Naive thymus-derived CD8-positive, alpha-beta T cell (primary cell): Measurements from ENCODE around the gene TEX54. TPM values are rescaled to one million over a fixed set of nuclear protein-coding genes. Genes with fewer than 3 reads are reported as not detected.
"Not testable (repeated sequence)": the region's sequence is repeated elsewhere in the genome, so short reads cannot be mapped to it uniquely, and the experiment has no call there.

Experiments used
- ATAC-seq, 2 donors: fragments of 150-1000 bp; cut with Tn5 transposase in 1 of 2; sonication (Bioruptor Pico), chemical (Tn5 transposase) in 1 of 2; 1 replicate in 1 of 2; 2 replicates in 1 of 2; pipeline ENCODE4 v1.10.0; 2021; ENCODE audit warnings: mild to moderate bottlenecking in 2 of 2, moderate library complexity in 2 of 2
- POLR2A ChIA-PET: fragments of 350-600 bp; sonication (Branson Sonifier 250); formaldehyde crosslinking; loops from one replicate; lab custom pipeline; 2021; ENCODE audit warnings: antibody characterized with exemption; lab: Charles Lee
- DNase-seq, 10 donors: peaks; one replicate each; pipeline versions ENCODE4 v3.0.0 to v3.0.0-alpha.2; 2020 to 2022
- H3K27ac Mint-ChIP-seq, 10 donors: one replicate each; pipeline ENCODE4 v1.8.0; 2020 to 2022; ENCODE audit warnings: mild to moderate bottlenecking in 10 of 10, mixed read lengths in 10 of 10, moderate library complexity in 4 of 10, inconsistent platforms in 1 of 10
- H3K27me3 Mint-ChIP-seq, 5 donors: one replicate each; pipeline ENCODE4 v1.8.0; 2021 to 2022; ENCODE audit warnings: mixed read lengths in 5 of 5
- H3K36me3 Mint-ChIP-seq, 3 donors: one replicate each; pipeline ENCODE4 v1.8.0; 2020 to 2022; ENCODE audit warnings: mixed read lengths in 3 of 3, mild to moderate bottlenecking in 2 of 3, inconsistent platforms in 1 of 3
- H3K4me1 Mint-ChIP-seq, 4 donors: one replicate each; pipeline ENCODE4 v1.8.0; 2021 to 2022; ENCODE audit warnings: mixed read lengths in 4 of 4
- H3K4me3 Mint-ChIP-seq, 10 donors: one replicate each; pipeline ENCODE4 v1.8.0; 2020 to 2022; ENCODE audit warnings: mild to moderate bottlenecking in 10 of 10, mixed read lengths in 10 of 10, moderate library complexity in 6 of 10, inconsistent platforms in 1 of 10
- H3K9me3 Mint-ChIP-seq, 9 donors: one replicate each; pipeline ENCODE4 v1.8.0; 2020 to 2022; ENCODE audit warnings: mixed read lengths in 9 of 9, mild to moderate bottlenecking in 3 of 9, inconsistent platforms in 1 of 9, moderate library complexity in 1 of 9
- polyA plus RNA-seq, 3 donors: library from polyadenylated mRNA; unstranded; fragments of 300-500 nt; fragmentation: Illumina TruSeq; gene quantifications; one replicate each; pipeline ENCODE4 v1.2.3, GENCODE V29; 2021
- total RNA-seq, 8 experiments: library from RNA in 2 of 8; stranded (reverse) in 2 of 8; gene quantifications; one replicate each; pipeline ENCODE4 v1.2.3 and lab custom pipeline; 2021 to 2026

TEX54 gene
- total and polyA plus RNA-seq, 5 experiments from 2014 or later: 0.88 to 2.2 (median 1.6) TPM

DNA sequence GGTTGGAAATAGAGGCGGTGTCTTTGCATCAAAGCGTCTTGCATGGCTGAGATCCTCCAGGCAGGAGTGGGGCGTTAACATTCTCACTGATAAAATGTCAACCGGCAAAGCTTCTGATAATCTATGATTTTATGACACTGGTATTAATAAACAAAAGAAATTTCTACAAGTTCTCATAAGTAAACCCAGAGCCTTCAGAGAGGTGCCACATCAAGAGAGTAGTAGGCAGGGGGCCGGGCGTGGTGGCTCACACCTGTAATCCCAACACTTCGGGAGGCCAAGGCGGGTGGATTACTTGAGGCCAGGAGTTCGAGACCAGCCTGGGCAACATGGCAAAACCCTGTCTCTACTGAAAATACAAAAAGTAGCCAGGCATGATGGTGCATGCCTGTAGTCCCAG, 10.2 kb upstream of the TEX54 start:
- not testable (repeated sequence) for H3K9me3 Mint-ChIP-seq, H3K27me3 Mint-ChIP-seq, H3K27ac Mint-ChIP-seq, DNase-seq, H3K4me3 Mint-ChIP-seq, ATAC-seq, H3K36me3 Mint-ChIP-seq
- POLR2A ChIA-PET: interaction anchor here (0.7 to 10.0 kb wide), 18 partner anchors 10 to 1373 kb away, joined by 3 to 479 read pairs (median 8); partner anchors contain the start of genes BSCL2, C11orf98, CSKMT and GNG3
- peaks cover 9 to 23% (median 19%) of the 10 kb centered on the region in 4 donors for H3K4me1 Mint-ChIP-seq

DNA sequence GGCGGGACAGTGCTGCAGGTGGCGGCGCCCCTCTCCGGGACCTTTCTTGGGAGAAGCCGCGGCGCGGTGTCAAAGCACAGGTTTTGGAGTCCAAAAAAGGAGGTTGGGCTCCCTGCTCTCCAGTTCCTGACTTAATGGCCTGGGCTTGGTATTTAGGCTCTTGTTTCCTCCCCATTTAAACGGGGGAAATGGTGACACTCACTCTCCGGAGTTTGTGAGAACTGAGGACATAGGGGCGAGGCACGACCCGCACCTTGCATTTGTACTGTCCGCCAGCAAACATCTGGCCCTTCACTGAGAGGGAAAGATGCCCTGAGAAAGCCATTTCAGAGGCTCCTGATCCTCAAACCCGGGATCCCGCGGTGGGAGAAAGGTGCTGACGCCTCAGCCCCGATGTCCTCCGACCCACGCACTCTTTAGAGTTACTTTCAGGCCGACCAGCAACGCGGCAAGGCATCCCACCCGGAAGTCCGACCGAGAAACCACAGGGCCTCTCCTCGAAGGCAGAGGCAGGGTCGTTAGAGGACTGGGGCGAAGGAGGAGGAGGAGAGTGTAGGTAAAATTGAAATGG, 9.6 kb upstream of the TEX54 start:
- POLR2A ChIA-PET: interaction anchor here (0.7 to 10.0 kb wide), 34 partner anchors 10 to 1476 kb away, joined by 3 to 479 read pairs (median 8); partner anchors contain the start of genes BSCL2, C11orf98, CPSF7 and CSKMT
- ATAC-seq (peak in 1 of 2 donors; percentile 2), DNase-seq (peak in 6 of 10 donors; percentile 20 to 50 (median 35))
- Mint-ChIP-seq H3K4me1 (peaks cover 14 to 28% (median 23%) of the 10 kb centered on the region in 4 donors), H3K9me3 (no peaks in the 10 kb centered on the region), H3K27me3 (no peaks in the 10 kb centered on the region), H3K4me3 (no peak overlapping the region), H3K36me3 (peaks cover 0 to 8% (median 3%) of the 10 kb centered on the region in 3 donors), H3K27ac (no peak overlapping the region)

DNA sequence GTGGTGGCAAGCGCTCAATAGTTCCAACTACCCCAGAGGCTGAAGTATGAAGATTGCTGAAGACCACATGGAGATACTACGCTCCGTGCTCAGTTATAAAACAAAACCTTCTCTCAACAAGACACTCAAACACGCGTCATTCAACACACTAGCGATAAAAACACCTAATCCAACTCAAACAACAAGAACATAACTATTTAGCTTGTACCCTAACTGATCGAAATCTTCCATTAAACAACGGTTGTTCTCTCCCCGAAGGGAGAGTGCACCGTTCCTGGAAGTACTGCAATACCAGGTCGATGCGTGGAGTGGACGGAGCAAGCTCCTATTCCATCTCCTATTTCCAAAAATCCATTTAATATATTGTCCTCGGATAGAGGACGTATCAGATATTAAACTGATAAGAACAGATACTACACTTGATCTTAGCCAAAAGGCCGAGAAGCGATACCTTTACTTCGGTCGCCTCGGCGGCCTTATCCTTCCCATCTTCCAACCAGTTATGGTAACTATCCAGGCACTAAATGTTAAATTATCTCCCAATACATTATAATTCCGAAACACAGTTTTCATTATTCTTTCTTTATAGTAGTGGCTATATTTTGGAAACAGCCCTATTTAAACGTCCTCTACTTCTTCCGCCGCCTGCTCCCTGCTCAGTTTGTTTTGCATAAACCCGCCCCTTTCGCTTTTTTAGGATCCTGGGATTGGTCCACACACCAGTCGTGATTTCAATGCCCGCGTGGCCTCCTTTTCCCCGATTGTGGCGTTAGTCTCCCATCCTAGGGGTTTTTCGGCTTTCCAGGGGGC, 8.9 kb upstream of the TEX54 start:
- Mint-ChIP-seq H3K4me3 (no peak overlapping the region), H3K27me3 (no peaks in the 10 kb centered on the region)

DNA sequence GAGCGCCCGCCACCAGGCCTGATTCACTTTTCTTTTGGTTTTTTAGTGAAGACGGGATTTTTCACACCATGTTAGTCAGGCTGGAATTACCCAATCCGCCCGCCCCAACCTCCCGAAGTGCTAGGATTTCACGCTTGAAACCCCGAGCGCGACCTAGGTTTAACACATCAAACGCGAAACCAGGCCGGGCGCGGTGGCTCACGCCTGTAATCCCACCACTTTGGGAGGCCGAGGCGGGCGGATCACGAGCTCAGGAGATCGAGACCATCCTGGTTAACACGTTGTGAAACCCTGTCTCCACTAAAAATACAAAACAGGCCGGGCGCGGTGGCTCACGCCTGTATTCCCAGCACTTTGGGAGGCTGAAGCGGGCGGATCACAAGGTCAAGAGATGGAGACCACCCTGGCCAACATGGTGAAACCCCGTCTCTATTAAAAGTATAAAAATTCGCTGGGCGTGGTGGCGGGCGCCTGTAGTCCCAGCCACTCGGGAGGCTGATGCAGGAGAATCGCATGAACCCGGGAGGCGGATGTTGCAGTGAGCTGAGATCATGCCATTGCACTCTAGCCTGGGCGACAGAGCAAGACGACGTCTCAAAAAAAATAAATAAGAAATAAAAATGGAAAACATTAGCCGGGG, 8.2 kb upstream of the TEX54 start:
- Mint-ChIP-seq H3K4me1 (peaks cover 15 to 33% (median 27%) of the 10 kb centered on the region in 4 donors), H3K36me3 (peaks cover 0 to 19% (median 3%) of the 10 kb centered on the region in 3 donors)
- not testable (repeated sequence) for H3K27ac Mint-ChIP-seq, H3K9me3 Mint-ChIP-seq, H3K27me3 Mint-ChIP-seq, H3K4me3 Mint-ChIP-seq
- DNase-seq (peak in 7 of 10 donors; percentile 59 to 85 (median 77)), ATAC-seq (peak; percentile 22 to 34)
- POLR2A ChIA-PET: interaction anchor here (0.6 to 10.0 kb wide), 62 partner anchors 10 to 1938 kb away, joined by 3 to 479 read pairs (median 6); partner anchors contain the start of genes B3GAT3, BSCL2, C11orf98 and CPSF7

More for the DNA sequence above, 8.9 kb upstream of the TEX54 start:
- DNase-seq (peak; percentile 54 to 94 (median 86)), ATAC-seq (peak; percentile 57 to 61)
- POLR2A ChIA-PET: interaction anchor here (0.6 to 10.0 kb wide), 59 partner anchors 10 to 1938 kb away, joined by 3 to 479 read pairs (median 5); partner anchors contain the start of genes B3GAT3, BSCL2, C11orf98 and CPSF7
- Mint-ChIP-seq H3K9me3 (no peaks in the 10 kb centered on the region), H3K27ac (no peak overlapping the region), H3K36me3 (peaks cover 0 to 13% (median 3%) of the 10 kb centered on the region in 3 donors), H3K4me1 (peaks cover 14 to 31% (median 25%) of the 10 kb centered on the region in 4 donors)

DNA sequence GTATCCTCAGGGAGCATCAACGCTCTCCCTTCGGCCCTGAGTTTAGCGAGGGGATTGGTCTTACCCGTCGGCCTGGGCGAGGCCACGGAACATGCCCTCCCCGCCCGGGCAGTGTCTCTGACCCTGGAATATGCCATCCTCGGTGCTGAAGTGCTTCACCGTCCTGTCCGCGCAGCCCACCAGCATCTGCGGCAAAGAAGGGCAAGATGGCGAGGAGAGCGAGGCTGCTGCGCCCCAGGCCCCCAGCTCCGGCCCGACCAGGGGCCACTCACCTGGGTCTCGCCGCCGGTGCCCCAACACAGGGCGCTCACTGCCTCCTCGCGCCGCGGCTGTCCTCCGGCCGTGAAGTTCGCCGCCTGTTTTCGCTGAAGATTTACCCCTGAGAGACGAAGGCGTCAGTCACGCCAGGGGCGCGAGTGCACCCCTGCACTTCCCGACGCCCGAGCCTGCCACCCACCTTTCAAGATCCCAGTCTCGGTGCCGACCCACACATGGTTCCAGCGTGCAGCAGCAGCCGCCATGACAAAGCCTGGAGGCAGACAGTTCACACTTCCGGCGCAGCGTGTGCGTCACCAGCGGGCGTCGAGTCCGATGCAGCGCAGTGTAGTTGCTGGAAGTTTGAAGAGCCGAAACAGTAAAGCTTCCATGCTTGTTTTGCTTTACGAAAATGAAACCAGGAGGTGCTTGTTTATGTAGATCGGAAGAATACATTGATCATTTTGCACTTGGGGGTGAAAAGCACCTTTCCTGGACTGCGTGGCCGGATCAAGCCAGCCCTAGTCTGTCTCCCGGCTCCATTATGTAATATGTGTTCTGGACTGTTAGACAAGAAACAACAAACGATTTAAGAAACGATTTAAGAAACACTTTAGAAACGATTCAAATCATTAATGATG, 6.7 kb upstream of the TEX54 start, which contains the start of gene WDR74:
Gene WDR74 (minus strand): TSS at position 541 of the 896 bp plus-strand sequence. CDS start 20 bp downstream, at position 521.
- H3K9me3 Mint-ChIP-seq: no peaks in the 10 kb centered on the region

DNA sequence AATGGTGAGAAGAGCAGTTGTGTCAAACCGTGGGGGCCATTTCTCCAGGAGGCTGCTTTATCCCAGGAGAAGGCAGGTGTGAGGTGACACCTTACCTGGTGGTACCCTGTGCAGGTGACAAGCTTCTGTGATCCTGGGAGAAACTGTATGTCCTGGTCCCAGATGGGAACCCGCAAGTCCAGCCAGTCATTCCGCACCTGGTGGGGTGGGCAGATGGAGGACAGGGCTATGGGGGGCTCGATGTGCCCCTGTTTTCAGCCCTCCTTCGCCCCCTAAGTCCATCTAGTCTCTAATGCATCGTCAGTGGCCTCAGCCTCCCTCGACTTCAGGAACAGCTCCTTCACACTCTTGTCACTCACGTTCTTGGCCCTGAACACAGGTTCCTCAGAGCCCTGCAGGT, 2.7 kb upstream of the TEX54 start:
- POLR2A ChIA-PET: interaction anchor here (0.6 to 5.2 kb wide), 4 partner anchors 20 to 198 kb away, joined by 3 to 65 read pairs (median 3); partner anchors contain the start of gene TAF6L
- H3K27ac Mint-ChIP-seq: peak overlapping the region in 5 of 10 donors; percentile 15 to 80 (median 53)
- no peak for ATAC-seq
- H3K27me3 Mint-ChIP-seq: no peaks in the 10 kb centered on the region
- peak overlapping the region in 1 of 10 donors; percentile 34 for H3K4me3 Mint-ChIP-seq
- H3K9me3 Mint-ChIP-seq: no peaks in the 10 kb centered on the region
- DNase-seq: no peak
- peaks cover 32 to 63% (median 49%) of the 10 kb centered on the region in 4 donors for H3K4me1 Mint-ChIP-seq
- peaks cover 0 to 45% (median 8%) of the 10 kb centered on the region in 3 donors for H3K36me3 Mint-ChIP-seq

More for the DNA sequence above, 6.7 kb upstream of the TEX54 start, which contains the start of gene WDR74:
- Mint-ChIP-seq H3K36me3 (peaks cover 0 to 30% (median 5%) of the 10 kb centered on the region in 3 donors), H3K27ac (no peak within 1 kb of the TSS), H3K4me1 (peaks cover 20 to 39% (median 31%) of the 10 kb centered on the region in 4 donors), H3K27me3 (no peaks in the 10 kb centered on the region), H3K4me3 (no peak within 1 kb of the TSS)
- DNase-seq (peak; percentile 79 to 96 (median 90)), ATAC-seq (peak; percentile 47 to 52)
- POLR2A ChIA-PET: interaction anchor here (0.6 to 10.0 kb wide), 41 partner anchors 8 to 1905 kb away, joined by 3 to 479 read pairs (median 10); partner anchors contain the start of genes B3GAT3, BSCL2, C11orf98 and CSKMT

DNA sequence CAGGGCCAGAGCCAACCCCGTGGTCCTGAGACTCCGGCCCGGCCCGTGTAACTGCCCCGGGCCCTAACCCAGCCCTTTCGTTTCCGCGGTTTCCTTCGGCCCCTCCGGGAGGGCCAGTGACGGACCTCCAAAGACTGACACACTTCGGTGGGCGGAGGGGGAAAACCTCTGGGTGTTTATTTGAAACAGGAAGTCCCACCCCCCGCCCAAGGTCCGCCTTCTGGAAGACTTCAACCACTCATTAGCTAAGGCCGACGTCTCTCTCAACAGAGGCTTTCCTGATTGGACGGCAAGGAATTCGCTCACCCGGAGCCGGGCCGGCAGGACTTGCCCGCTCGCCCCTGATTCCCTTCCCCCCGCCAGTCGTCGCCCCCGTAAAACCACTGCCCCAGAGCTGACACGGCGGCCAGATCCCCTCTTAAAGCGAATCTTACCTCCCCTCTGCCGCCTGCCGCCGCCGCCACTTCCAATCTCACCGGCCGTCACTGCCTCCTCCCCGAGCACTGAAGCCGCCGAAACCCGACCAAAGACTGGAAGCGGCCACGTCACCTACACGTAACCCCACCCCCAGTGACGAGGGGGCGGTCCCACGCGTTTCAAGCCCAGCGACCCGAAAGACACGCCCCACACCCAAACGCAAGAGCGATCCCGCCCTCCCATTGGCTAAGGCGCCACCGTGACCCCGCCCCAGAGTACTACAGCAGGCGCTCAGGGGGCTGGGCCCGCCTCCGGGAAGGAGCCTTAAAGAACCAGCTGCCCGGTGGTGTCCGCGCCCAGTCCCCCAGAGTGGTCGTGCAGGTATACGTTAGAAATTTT, 913 bp downstream of the TEX54 start, which contains the start of gene STX5:
Gene STX5 (minus strand): TSS at position 532 of the 816 bp plus-strand sequence. CDS start 808 bp downstream, outside the sequence.
- no peaks in the 10 kb centered on the region for H3K27me3 Mint-ChIP-seq
- DNase-seq (peak; percentile 99 to 100 (median 100)), ATAC-seq (peak; percentile 89 to 90)
- H3K27ac Mint-ChIP-seq: peak within 1 kb of the TSS; percentile 91 to 100 (median 100)
- H3K4me1 Mint-ChIP-seq: peaks cover 25 to 56% (median 48%) of the 10 kb centered on the region in 4 donors
- H3K9me3 Mint-ChIP-seq: no peaks in the 10 kb centered on the region
- peaks cover 0 to 51% (median 9%) of the 10 kb centered on the region in 3 donors for H3K36me3 Mint-ChIP-seq
- peak within 1 kb of the TSS; percentile 93 to 99 (median 98) for H3K4me3 Mint-ChIP-seq
- POLR2A ChIA-PET: interaction anchor here (0.6 to 5.2 kb wide), 34 partner anchors 9 to 1439 kb away, joined by 3 to 138 read pairs (median 4); partner anchors contain the start of genes BSCL2, GNG3, HNRNPUL2 and LBHD1

DNA sequence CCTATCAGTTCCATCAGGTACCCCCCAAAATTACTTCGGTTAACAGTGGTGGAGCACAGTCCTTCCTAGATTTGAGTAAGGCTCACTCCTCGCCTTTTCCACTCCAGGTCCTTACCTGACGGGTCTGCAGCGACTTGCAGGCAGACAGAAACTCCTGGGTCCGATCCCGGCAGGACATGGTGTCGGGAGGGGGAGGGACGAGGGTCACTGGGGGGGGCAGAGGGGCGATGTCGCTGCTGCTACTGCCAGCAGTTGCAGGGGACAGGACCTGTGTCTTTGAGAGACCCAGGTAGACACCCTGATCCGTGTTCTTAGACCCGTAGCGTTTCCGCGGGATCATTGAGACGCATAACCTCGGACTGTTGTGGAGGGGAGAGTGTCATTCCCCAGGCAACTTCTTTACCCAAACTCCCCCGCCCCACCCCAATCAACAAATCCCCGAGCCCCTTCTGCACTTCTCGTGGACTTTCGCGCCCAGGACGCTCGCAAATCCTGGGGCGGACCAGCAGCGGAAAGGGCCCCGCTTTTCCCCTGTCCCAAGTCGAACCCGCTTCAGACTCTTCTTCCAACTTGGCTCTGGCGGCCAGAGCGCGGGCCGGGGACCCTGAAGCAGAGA, 1.6 kb downstream of the TEX54 start:
- DNase-seq: peak in 1 of 10 donors; percentile 15
- H3K36me3 Mint-ChIP-seq: peaks cover 0 to 49% (median 9%) of the 10 kb centered on the region in 3 donors

DNA sequence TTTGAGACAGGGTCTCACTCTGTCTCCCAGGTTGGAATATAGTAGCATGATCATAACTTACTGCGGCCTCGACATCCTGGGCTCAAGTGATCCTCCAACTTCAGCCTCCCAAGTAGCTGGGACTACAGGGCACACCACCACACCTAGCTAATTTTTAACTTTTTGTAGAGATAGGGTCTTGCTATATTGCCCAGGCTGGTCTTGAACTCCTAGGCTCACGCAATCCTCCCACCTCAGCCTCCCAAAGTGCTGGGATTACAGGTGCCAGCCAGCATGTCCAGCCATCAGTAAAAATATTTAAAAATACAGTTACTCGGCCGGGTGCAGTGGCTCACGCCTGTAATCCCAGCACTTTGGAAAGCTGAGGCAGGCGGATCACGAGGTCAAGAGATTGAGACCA, 4.5 kb downstream of the TEX54 start:
- POLR2A ChIA-PET: interaction anchor here (0.9 to 2.0 kb wide), 7 partner anchors 10 to 236 kb away, joined by 3 to 17 read pairs (median 5); partner anchors contain the start of genes HNRNPUL2, TMEM179B, TTC9C and TUT1
- H3K27ac Mint-ChIP-seq, H3K4me3 Mint-ChIP-seq, DNase-seq, H3K27me3 Mint-ChIP-seq, H3K9me3 Mint-ChIP-seq, ATAC-seq: not testable (repeated sequence)
- H3K4me1 Mint-ChIP-seq: peaks cover 16 to 64% (median 32%) of the 10 kb centered on the region in 4 donors
- peaks cover 0 to 56% (median 19%) of the 10 kb centered on the region in 3 donors for H3K36me3 Mint-ChIP-seq

More for the DNA sequence above, 1.6 kb downstream of the TEX54 start:
- H3K4me1 Mint-ChIP-seq: peaks cover 23 to 51% (median 45%) of the 10 kb centered on the region in 4 donors
- peak overlapping the region; percentile 93 to 99 (median 98) for H3K4me3 Mint-ChIP-seq
- POLR2A ChIA-PET: interaction anchor here (0.6 to 5.2 kb wide), 20 partner anchors 9 to 429 kb away, joined by 3 to 138 read pairs (median 13); partner anchors contain the start of genes HNRNPUL2, INTS5, NXF1 and SLC3A2
- H3K9me3 Mint-ChIP-seq: no peaks in the 10 kb centered on the region
- peak overlapping the region; percentile 91 to 100 (median 100) for H3K27ac Mint-ChIP-seq
- no peaks in the 10 kb centered on the region for H3K27me3 Mint-ChIP-seq
- ATAC-seq: peak in 1 of 2 donors; percentile 3
